Ishikawa (cell line): Measurements from ENCODE around the gene SLC52A3.

Source experiments
- CEBPB ChIP-seq: IDR thresholded peaks from 2 replicates; pipeline ENCODE4 v1.6.1; 2012
- EGR1 ChIP-seq: IDR thresholded peaks from 2 replicates; pipeline ENCODE4 v1.6.1; 2012
- EP300 ChIP-seq: IDR thresholded peaks from 2 replicates; pipeline ENCODE4 v1.6.1; 2012; ENCODE audit warnings: borderline replicate concordance
- NFIC ChIP-seq: IDR thresholded peaks from 2 replicates; pipeline ENCODE4 v1.6.1; 2012
- USF1 ChIP-seq: IDR thresholded peaks from 2 replicates; pipeline ENCODE4 v1.6.1; 2012
- YY1 ChIP-seq: IDR thresholded peaks from 2 replicates; pipeline ENCODE4 v1.6.1; 2012; ENCODE audit warnings: low read depth

Gene SLC52A3

DNA sequence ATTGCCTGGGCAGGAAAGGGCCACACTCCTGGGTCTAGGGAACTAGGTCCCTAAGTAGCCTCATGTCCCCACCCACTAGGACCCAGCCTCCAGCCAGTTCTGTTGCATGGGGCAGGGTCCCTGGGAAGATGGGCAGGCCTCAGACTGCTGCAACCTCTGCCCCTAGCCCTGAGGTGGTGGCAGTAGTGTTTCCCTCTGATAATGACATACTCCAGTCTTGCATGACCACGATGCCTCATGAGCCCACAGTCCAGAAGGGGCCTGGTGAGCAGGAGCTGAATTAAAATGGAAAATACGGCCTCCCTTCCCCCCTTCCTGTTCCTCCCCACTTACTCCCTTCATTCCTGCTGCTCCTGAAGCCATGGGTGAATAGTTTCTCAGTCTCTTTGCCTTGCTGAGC lies 56.7 kb downstream of the SLC52A3 start:
- TF ChIP-seq EP300 (no peak), USF1 (no peak), EGR1 (no peak), CEBPB (no peak)

GRCh38 chr20:710780-711450 lies 57.4 kb downstream of the SLC52A3 start:
- TF ChIP-seq YY1 (no peak), NFIC (no peak), USF1 (no peak)
